ENCODE data around the gene PRICKLE3.
"Not testable (repeated sequence)": the region's sequence is repeated elsewhere in the genome, so short reads cannot be mapped to it uniquely, and the experiment has no call there.

Gene PRICKLE3

GRCh38 chrX:49142264-49142663 is 43.9 kb downstream of the PRICKLE3 start:
- TF ChIP-seq, protein P1, sequence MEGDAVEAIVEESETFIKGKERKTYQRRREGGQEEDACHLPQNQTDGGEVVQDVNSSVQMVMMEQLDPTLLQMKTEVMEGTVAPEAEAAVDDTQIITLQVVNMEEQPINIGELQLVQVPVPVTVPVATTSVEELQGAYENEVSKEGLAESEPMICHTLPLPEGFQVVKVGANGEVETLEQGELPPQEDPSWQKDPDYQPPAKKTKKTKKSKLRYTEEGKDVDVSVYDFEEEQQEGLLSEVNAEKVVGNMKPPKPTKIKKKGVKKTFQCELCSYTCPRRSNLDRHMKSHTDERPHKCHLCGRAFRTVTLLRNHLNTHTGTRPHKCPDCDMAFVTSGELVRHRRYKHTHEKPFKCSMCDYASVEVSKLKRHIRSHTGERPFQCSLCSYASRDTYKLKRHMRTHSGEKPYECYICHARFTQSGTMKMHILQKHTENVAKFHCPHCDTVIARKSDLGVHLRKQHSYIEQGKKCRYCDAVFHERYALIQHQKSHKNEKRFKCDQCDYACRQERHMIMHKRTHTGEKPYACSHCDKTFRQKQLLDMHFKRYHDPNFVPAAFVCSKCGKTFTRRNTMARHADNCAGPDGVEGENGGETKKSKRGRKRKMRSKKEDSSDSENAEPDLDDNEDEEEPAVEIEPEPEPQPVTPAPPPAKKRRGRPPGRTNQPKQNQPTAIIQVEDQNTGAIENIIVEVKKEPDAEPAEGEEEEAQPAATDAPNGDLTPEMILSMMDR (IDR thresholded peaks at IDR 0.05; ENCODE audit: low read depth, low read length): peak; percentile 52
- in situ Hi-C loops (cut with HindIII; ENCODE audit: low sequenced_read_pairs); DNase-seq (ENCODE audit: low read depth, low spot score); H3K4me3 ChIP-seq (ENCODE audit: low read depth, low read length): not testable (repeated sequence)

DNA sequence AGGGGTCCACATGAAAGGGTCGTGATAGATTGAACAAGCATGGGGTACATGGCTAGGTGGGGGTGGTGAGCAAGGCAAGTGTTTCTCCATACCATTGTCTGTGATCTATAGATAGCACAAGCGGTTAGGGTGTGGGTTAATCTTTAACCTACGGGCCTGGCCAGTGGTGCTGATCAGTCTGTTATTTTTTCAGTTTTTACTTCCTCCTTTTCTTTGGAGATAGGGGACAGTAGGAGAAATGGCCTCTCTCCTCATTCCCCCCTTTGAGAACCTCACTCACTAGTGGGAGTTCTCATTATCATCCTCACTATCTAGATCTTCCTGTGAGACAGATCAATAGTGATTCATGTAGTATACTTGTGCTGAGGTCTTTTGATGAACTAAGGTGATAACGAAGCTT is 46.5 kb downstream of the PRICKLE3 start:
- in situ Hi-C loops (cut with HindIII; ENCODE audit: low sequenced_read_pairs): no loop called here
- TF ChIP-seq, protein P1 (IDR thresholded peaks at IDR 0.05; ENCODE audit: low read depth, low read length): no peak
- H3K4me3 ChIP-seq (ENCODE audit: low read depth, low read length): no peak overlapping the region
- no peak for DNase-seq (ENCODE audit: low read depth, low spot score)

DNA sequence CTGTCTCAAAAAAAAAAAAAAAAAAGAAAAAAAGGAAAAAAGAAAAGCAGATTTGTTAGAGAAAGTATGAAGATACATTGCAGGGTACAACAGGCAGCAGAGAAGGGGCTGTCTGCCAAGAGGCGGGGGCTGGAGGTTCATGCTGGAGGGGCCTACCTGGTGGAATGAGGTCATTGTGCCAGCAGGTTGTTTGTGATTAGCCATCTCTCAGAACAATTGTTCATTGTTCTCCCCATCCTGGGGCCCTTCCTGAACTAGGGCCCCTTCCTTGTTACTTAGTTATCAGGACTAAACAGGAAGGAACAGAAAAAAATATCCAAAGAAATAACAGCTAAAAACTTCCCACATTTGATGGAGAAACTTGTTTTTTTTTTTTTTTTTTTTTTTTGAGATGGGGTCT is 48.7 kb downstream of the PRICKLE3 start:
- DNase-seq (ENCODE audit: low read depth, low spot score): no peak
- H3K4me3 ChIP-seq (ENCODE audit: low read depth, low read length): no peak overlapping the region
- in situ Hi-C loops (cut with HindIII; ENCODE audit: low sequenced_read_pairs): no loop called here
- TF ChIP-seq, protein P1 (IDR thresholded peaks at IDR 0.05; ENCODE audit: low read depth, low read length): no peak

- in situ Hi-C loops (cut with HindIII; ENCODE audit: low sequenced_read_pairs): no loop called here
- no peak overlapping the region for H3K4me3 ChIP-seq (ENCODE audit: low read depth, low read length)
- TF ChIP-seq, protein P1 (IDR thresholded peaks at IDR 0.05; ENCODE audit: low read depth, low read length): no peak
- no peak for DNase-seq (ENCODE audit: low read depth, low spot score)
Observed at GRCh38 chrX:49133759-49134158, 52.4 kb downstream of the PRICKLE3 start.

DNA sequence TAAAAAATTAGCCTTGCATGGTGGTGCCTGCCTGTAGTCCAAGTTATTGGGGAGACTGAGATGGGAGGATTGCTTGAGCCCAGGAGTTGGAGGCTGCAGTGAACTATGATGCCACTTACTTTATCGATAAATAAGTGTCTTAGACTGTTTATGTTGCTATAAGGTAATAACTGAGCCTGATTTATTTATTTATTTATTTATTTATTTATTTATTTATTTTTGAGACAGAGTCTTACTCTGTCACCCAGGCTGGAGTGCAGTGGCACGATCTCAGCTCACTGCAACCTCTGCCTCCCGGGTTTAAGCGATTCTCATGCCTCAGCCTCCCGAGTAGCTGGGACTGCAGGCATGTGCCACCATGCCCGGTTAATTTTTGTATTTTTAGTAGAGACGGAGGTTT is 53.9 kb downstream of the PRICKLE3 start:
- DNase-seq (ENCODE audit: low read depth, low spot score); in situ Hi-C loops (cut with HindIII; ENCODE audit: low sequenced_read_pairs); H3K4me3 ChIP-seq (ENCODE audit: low read depth, low read length): not testable (repeated sequence)

- in situ Hi-C loops (cut with HindIII; ENCODE audit: low sequenced_read_pairs): no loop called here
- TF ChIP-seq, protein P1 (IDR thresholded peaks at IDR 0.05; ENCODE audit: low read depth, low read length): no peak
- no peak for DNase-seq (ENCODE audit: low read depth, low spot score)
- no peak overlapping the region for H3K4me3 ChIP-seq (ENCODE audit: low read depth, low read length)
Observed at GRCh38 chrX:49129427-49129826, 56.7 kb downstream of the PRICKLE3 start.

DNA sequence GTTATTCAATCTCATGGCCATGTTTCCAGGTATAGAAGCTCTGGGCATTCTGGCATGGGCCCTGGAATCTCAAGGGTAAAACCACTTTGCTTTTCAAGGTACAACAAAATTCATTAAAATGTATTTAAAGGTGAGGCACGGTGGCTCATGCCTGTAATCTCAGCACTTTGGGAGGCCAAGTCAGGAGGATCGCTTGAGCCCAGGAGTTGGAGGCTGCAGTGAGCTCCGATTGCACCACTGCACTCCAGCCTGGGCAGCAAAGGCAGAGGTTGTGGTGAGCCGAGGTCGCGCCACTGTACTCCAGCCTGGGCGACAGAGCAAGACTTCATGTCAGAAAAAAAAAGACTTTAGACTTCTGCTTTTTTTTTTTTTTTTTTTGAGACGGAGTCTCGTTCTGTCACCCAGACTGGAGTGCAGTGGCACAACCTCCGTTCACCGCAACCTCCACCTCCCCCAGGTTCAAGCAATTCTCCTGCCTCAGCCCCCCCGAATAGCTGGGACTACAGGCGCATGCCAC is 58.4 kb downstream of the PRICKLE3 start:
- H3K4me3 ChIP-seq (ENCODE audit: low read depth, low read length); DNase-seq (ENCODE audit: low read depth, low spot score); in situ Hi-C loops (cut with HindIII; ENCODE audit: low sequenced_read_pairs): not testable (repeated sequence)

Measured in astrocyte of the spinal cord (primary cell).